Measurements from ENCODE around the gene ANKRD18B.
"Not testable (repeated sequence)": the region's sequence is repeated elsewhere in the genome, so short reads cannot be mapped to it uniquely, and the experiment has no call there.

DNA sequence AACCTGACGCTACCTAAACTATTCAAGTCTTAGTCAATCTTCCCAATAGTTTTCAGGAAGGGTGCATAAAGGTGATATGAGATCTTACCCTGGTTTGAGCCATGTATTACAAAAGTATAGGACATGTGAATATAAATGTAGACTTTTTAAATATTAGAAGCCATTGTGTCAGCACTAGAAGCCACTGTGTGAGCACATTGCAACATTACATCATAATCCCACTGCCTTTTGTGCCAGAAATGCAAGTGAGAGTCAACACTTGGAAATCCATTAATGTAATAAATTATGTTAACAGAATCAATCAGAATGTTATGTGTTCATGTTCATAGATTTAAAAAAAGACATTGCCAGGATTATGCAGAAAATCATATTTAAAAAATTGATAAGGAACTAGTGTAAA lies 7.7 kb upstream of the ANKRD18B start:
- TF ChIP-seq, protein P1, sequence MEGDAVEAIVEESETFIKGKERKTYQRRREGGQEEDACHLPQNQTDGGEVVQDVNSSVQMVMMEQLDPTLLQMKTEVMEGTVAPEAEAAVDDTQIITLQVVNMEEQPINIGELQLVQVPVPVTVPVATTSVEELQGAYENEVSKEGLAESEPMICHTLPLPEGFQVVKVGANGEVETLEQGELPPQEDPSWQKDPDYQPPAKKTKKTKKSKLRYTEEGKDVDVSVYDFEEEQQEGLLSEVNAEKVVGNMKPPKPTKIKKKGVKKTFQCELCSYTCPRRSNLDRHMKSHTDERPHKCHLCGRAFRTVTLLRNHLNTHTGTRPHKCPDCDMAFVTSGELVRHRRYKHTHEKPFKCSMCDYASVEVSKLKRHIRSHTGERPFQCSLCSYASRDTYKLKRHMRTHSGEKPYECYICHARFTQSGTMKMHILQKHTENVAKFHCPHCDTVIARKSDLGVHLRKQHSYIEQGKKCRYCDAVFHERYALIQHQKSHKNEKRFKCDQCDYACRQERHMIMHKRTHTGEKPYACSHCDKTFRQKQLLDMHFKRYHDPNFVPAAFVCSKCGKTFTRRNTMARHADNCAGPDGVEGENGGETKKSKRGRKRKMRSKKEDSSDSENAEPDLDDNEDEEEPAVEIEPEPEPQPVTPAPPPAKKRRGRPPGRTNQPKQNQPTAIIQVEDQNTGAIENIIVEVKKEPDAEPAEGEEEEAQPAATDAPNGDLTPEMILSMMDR (IDR thresholded peaks at IDR 0.05) = not testable (repeated sequence)
- TF ChIP-seq POLR2A, POLR2AphosphoS5 (IDR thresholded peaks at IDR 0.05): not testable (repeated sequence)

Data from transverse colon (tissue), 4 donors.